Measurements from ENCODE around the gene BMF. TPM values are rescaled to one million over a fixed set of nuclear protein-coding genes. Genes with fewer than 3 reads are reported as not detected.
A peak's percentile ranks its signal among the peaks of the same experiment; 100 is the strongest.
"Not testable (repeated sequence)": the region's sequence is repeated elsewhere in the genome, so short reads cannot be mapped to it uniquely, and the experiment has no call there.

The BMF gene
- total RNA-seq, 1 experiment from 2014 or later = 11.5 TPM

DNA sequence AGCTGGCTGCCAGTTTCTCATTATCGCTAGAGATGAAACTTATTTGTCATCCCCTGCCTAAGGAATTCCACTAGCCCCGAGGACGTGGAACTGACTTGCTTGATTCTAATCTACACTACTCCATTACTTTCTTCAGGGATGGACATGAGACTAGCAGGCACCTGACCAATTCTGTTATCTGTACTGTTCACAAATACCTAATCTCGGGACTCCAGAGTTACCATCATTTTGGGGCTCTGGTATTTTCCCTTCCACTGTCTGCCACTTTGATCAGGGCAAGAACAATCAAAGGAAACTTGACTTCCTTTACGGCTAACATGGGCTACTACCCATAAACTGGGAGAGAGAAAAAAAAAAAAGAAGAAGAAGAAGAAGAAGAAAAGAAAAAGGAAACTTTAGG is 27.8 kb downstream of the BMF start:
- peaks cover 20% of the 10 kb centered on the region for H3K4me1 Mint-ChIP-seq (ENCODE audit: low read depth, unreplicated experiment)
- BruUV-seq (replicated peaks) = no TSS peak
- H3K36me3 Mint-ChIP-seq (ENCODE audit: insufficient read depth, unreplicated experiment) = no peaks in the 10 kb centered on the region
- no peaks in the 10 kb centered on the region for H3K27me3 Mint-ChIP-seq (ENCODE audit: unreplicated experiment)
- H3K9me3 Mint-ChIP-seq (ENCODE audit: low read depth, unreplicated experiment) = no peaks in the 10 kb centered on the region
- peak overlapping the region; percentile 61 for H3K27ac Mint-ChIP-seq (ENCODE audit: unreplicated experiment)
- no peak for DNase-seq
- intact Hi-C loops (cut with micrococcal nuclease; ENCODE audit: unreplicated experiment) = no loop called here
- H3K4me3 Mint-ChIP-seq (ENCODE audit: low read depth, unreplicated experiment) = no peak overlapping the region
- no peak for TF ChIP-seq CTCF (IDR thresholded peaks at IDR 0.05; ENCODE audit: unreplicated experiment)
- CTCF ChIA-PET = interaction anchor here (1.6 kb wide), 1 partner anchor 22 kb away, joined by 4 read pairs; no protein-coding TSS in a partner anchor

GRCh38 chr15:40080104-40080503 is 28.6 kb downstream of the BMF start:
- H3K4me3 Mint-ChIP-seq (ENCODE audit: low read depth, unreplicated experiment) = no peak overlapping the region
- no peak for TF ChIP-seq CTCF (IDR thresholded peaks at IDR 0.05; ENCODE audit: unreplicated experiment)
- H3K36me3 Mint-ChIP-seq (ENCODE audit: insufficient read depth, unreplicated experiment) = no peaks in the 10 kb centered on the region
- no peak for DNase-seq
- CTCF ChIA-PET = interaction anchor here (1.6 kb wide), 1 partner anchor 23 kb away, joined by 4 read pairs; no protein-coding TSS in a partner anchor
- no peaks in the 10 kb centered on the region for H3K27me3 Mint-ChIP-seq (ENCODE audit: unreplicated experiment)
- H3K27ac Mint-ChIP-seq (ENCODE audit: unreplicated experiment) = no peak overlapping the region
- peaks cover 27% of the 10 kb centered on the region for H3K4me1 Mint-ChIP-seq (ENCODE audit: low read depth, unreplicated experiment)
- H3K9me3 Mint-ChIP-seq (ENCODE audit: low read depth, unreplicated experiment) = no peaks in the 10 kb centered on the region
- BruUV-seq (replicated peaks) = no TSS peak
- intact Hi-C loops (cut with micrococcal nuclease; ENCODE audit: unreplicated experiment) = no loop called here

GRCh38 chr15:40079456-40079855 is 29.2 kb downstream of the BMF start:
- H3K36me3 Mint-ChIP-seq (ENCODE audit: insufficient read depth, unreplicated experiment) = no peaks in the 10 kb centered on the region
- no TSS peak for BruUV-seq (replicated peaks)
- peaks cover 30% of the 10 kb centered on the region for H3K4me1 Mint-ChIP-seq (ENCODE audit: low read depth, unreplicated experiment)
- no peak for TF ChIP-seq CTCF (IDR thresholded peaks at IDR 0.05; ENCODE audit: unreplicated experiment)
- no peak for DNase-seq
- intact Hi-C loops (cut with micrococcal nuclease; ENCODE audit: unreplicated experiment) = no loop called here
- H3K27me3 Mint-ChIP-seq (ENCODE audit: unreplicated experiment) = no peaks in the 10 kb centered on the region
- CTCF ChIA-PET = interaction anchor here (0.5 kb wide), 1 partner anchor 1470 kb away, joined by 3 read pairs; no protein-coding TSS in a partner anchor
- H3K27ac Mint-ChIP-seq (ENCODE audit: unreplicated experiment) = no peak overlapping the region
- H3K4me3 Mint-ChIP-seq (ENCODE audit: low read depth, unreplicated experiment) = no peak overlapping the region
- no peaks in the 10 kb centered on the region for H3K9me3 Mint-ChIP-seq (ENCODE audit: low read depth, unreplicated experiment)

GRCh38 chr15:40075298-40076044 is 33.2 kb downstream of the BMF start:
- no TSS peak for BruUV-seq (replicated peaks)
- DNase-seq = no peak
- H3K36me3 Mint-ChIP-seq (ENCODE audit: insufficient read depth, unreplicated experiment) = no peaks in the 10 kb centered on the region
- CTCF ChIA-PET = no interaction called here
- H3K27ac Mint-ChIP-seq (ENCODE audit: unreplicated experiment) = peak overlapping the region; percentile 14
- peaks cover 20% of the 10 kb centered on the region for H3K4me1 Mint-ChIP-seq (ENCODE audit: low read depth, unreplicated experiment)
- H3K9me3 Mint-ChIP-seq (ENCODE audit: low read depth, unreplicated experiment) = no peaks in the 10 kb centered on the region
- H3K4me3 Mint-ChIP-seq (ENCODE audit: low read depth, unreplicated experiment) = no peak overlapping the region
- no peaks in the 10 kb centered on the region for H3K27me3 Mint-ChIP-seq (ENCODE audit: unreplicated experiment)
- TF ChIP-seq CTCF (IDR thresholded peaks at IDR 0.05; ENCODE audit: unreplicated experiment) = no peak
- intact Hi-C loops (cut with micrococcal nuclease; ENCODE audit: unreplicated experiment) = no loop called here

DNA sequence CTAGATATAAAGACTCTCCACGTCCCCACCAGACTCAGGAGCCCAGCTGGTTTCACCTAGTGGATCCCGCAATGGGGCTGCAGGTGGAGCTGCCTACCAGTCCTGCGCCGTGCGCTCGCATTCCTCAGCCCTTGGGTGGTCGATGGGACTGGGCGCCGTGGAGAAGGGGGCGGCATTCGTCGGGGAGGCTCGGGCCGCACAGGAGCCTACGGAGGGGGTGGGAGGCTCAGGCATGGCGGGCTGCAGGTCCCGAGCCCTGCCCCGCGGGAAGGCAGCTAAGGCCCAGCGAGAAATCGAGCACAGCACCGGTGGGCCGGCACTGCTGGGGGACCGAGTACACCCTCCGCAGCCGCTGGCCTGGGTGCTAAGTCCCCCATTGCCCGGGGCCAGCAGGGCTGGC is 34.0 kb downstream of the BMF start:
- DNase-seq; H3K27me3 Mint-ChIP-seq (ENCODE audit: unreplicated experiment); H3K27ac Mint-ChIP-seq (ENCODE audit: unreplicated experiment); CTCF ChIA-PET; H3K4me3 Mint-ChIP-seq (ENCODE audit: low read depth, unreplicated experiment); intact Hi-C loops (cut with micrococcal nuclease; ENCODE audit: unreplicated experiment); H3K36me3 Mint-ChIP-seq (ENCODE audit: insufficient read depth, unreplicated experiment); BruUV-seq (replicated peaks); H3K9me3 Mint-ChIP-seq (ENCODE audit: low read depth, unreplicated experiment): not testable (repeated sequence)
- peaks cover 20% of the 10 kb centered on the region for H3K4me1 Mint-ChIP-seq (ENCODE audit: low read depth, unreplicated experiment)

DNA sequence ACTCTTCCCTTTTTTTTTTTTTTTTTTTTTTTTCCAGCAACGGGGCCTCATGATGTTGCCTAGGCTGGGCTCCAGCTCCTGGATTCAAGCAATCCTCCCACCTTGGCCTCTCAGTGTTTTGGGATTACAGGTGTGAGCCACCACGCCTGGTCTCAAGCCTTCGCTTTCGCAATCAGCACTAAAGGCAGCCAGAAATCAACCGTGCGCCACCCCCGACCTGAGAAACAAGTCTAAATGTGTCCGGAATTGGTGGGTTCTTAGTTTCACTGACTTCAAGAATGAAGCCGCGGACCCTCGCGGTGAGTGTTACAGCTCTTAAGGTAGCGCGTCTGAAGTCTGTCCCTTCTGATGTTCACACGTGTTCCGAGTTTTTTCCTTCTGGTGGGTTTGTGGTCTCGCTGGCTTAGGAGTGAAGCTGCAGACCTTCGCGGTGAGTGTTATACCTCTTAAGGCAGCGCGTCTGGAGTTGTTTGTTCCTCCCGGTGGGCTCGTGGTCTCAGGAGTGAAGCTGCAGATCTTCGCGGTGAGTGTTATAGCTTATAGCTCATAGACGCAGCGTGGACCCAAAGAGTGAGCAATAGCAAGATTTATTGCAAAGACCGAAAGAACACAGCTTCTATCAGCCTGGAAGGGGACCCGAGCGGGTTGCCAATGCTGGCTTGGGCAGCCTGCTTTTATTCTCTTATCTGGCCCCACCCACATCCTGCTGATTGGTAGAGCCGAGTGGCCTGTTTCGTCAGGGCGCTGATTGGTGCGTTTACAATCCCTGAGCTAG is 34.8 kb downstream of the BMF start:
- intact Hi-C loops (cut with micrococcal nuclease; ENCODE audit: unreplicated experiment); H3K9me3 Mint-ChIP-seq (ENCODE audit: low read depth, unreplicated experiment); H3K36me3 Mint-ChIP-seq (ENCODE audit: insufficient read depth, unreplicated experiment); DNase-seq; H3K27ac Mint-ChIP-seq (ENCODE audit: unreplicated experiment); H3K27me3 Mint-ChIP-seq (ENCODE audit: unreplicated experiment); BruUV-seq (replicated peaks); H3K4me3 Mint-ChIP-seq (ENCODE audit: low read depth, unreplicated experiment): not testable (repeated sequence)
- CTCF ChIA-PET = interaction anchor here (0.6 kb wide), 1 partner anchor 518 kb away, joined by 3 read pairs; no protein-coding TSS in a partner anchor
- peaks cover 20% of the 10 kb centered on the region for H3K4me1 Mint-ChIP-seq (ENCODE audit: low read depth, unreplicated experiment)

Measured in Calu3 (cell line).